WTC11 (cell line): ENCODE data around the gene ENAM. TPM values are rescaled to one million over a fixed set of nuclear protein-coding genes. Genes with fewer than 3 reads are reported as not detected.

ENCODE experiments used
- ATAC-seq: fragments of 200-7000 bp; cut with Tn5 transposase; 2 replicates; pipeline ENCODE4 v1.10.0; 2021; ENCODE audit warnings: mild to moderate bottlenecking, moderate library complexity
- CTCF ChIA-PET: fragments of 300-600 bp; sonication (Branson Sonifier 250); formaldehyde crosslinking; loops from one replicate; lab custom pipeline; 2021; ENCODE audit warnings: antibody characterized with exemption; lab: Charles Lee
- POLR2A ChIA-PET: fragments of 350-600 bp; sonication (Branson Sonifier 250); formaldehyde crosslinking; loops from one replicate; lab custom pipeline; 2021; ENCODE audit warnings: antibody characterized with exemption; lab: Charles Lee
- DNase-seq: peaks from one replicate; pipeline ENCODE4 v3.0.0; 2021; ENCODE audit warnings: low spot score
- H3K27ac Mint-ChIP-seq: 2 replicates; pipeline ENCODE4 v1.8.0; 2021; ENCODE audit warnings: mixed read lengths
- H3K27me3 Mint-ChIP-seq: 2 replicates; pipeline ENCODE4 v1.8.0; 2021; ENCODE audit warnings: low read depth, mild to moderate bottlenecking, moderate library complexity, mixed read lengths
- H3K36me3 Mint-ChIP-seq: 2 replicates; pipeline ENCODE4 v1.8.0; 2021; ENCODE audit warnings: mixed read lengths
- H3K4me1 Mint-ChIP-seq: 2 replicates; pipeline ENCODE4 v1.8.0; 2022; ENCODE audit warnings: mixed read lengths
- H3K4me3 Mint-ChIP-seq: 2 replicates; pipeline ENCODE4 v1.8.0; 2021; ENCODE audit warnings: mild to moderate bottlenecking, moderate library complexity, mixed read lengths
- H3K9me3 Mint-ChIP-seq: 2 replicates; pipeline ENCODE4 v1.8.0; 2021; ENCODE audit warnings: mixed read lengths
- AFF4 ChIP-seq: sonication (generic); formaldehyde crosslinking; IDR thresholded peaks from 2 replicates; pipeline ENCODE4 v1.8.1; 2023; ENCODE audit warnings: mild to moderate bottlenecking, missing genetic modification reagents, borderline replicate concordance
- ATF1 ChIP-seq: sonication (generic); formaldehyde crosslinking; IDR thresholded peaks from 2 replicates; pipeline ENCODE4 v1.8.1; 2023; ENCODE audit warnings: mild to moderate bottlenecking, moderate library complexity, missing genetic modification reagents
- CBFB ChIP-seq: sonication (generic); formaldehyde crosslinking; IDR thresholded peaks from 2 replicates; pipeline ENCODE4 v1.8.1; 2022; ENCODE audit warnings: mild to moderate bottlenecking, low read depth, missing genetic modification reagents
- E2F1 ChIP-seq: sonication (generic); formaldehyde crosslinking; IDR thresholded peaks from 2 replicates; pipeline ENCODE4 v1.8.0; 2022; ENCODE audit warnings: mild to moderate bottlenecking, missing genetic modification reagents
- ELF4 ChIP-seq: sonication (generic); formaldehyde crosslinking; IDR thresholded peaks from 2 replicates; pipeline ENCODE4 v1.8.1; 2022; ENCODE audit warnings: low read depth, mild to moderate bottlenecking, moderate library complexity, missing genetic modification reagents
- EMX1 ChIP-seq: fragments of 250-450 bp; sonication (Bioruptor Pico); IDR thresholded peaks from 2 replicates; pipeline ENCODE4 v1.8.0; 2021; ENCODE audit warnings: mild to moderate bottlenecking
- ETV6 ChIP-seq: sonication (generic); formaldehyde crosslinking; IDR thresholded peaks from 2 replicates; pipeline ENCODE4 v1.8.1; 2022; ENCODE audit warnings: mild to moderate bottlenecking, missing genetic modification reagents
- MYBL2 ChIP-seq: sonication (generic); formaldehyde crosslinking; IDR thresholded peaks from 2 replicates; pipeline ENCODE4 v1.8.1; 2023; ENCODE audit warnings: mild to moderate bottlenecking, moderate library complexity, missing genetic modification reagents
- NFATC4 ChIP-seq: fragments of 250-450 bp; sonication (Bioruptor Pico); IDR thresholded peaks from 2 replicates; pipeline ENCODE4 v1.9.0; 2021; ENCODE audit warnings: mild to moderate bottlenecking
- TEAD4 ChIP-seq: sonication (generic); formaldehyde crosslinking; IDR thresholded peaks from 2 replicates; pipeline ENCODE4 v1.8.0; 2022; ENCODE audit warnings: mild to moderate bottlenecking, missing genetic modification reagents
- ZBTB21 ChIP-seq: sonication (generic); formaldehyde crosslinking; IDR thresholded peaks from 2 replicates; pipeline ENCODE4 v1.8.1; 2023; ENCODE audit warnings: mild to moderate bottlenecking, missing genetic modification reagents, borderline replicate concordance
- ZNF396 ChIP-seq: fragments of 250-450 bp; sonication (Bioruptor Pico); IDR thresholded peaks from 2 replicates; pipeline ENCODE4 v1.8.0; 2021; ENCODE audit warnings: mild to moderate bottlenecking, moderate library complexity, borderline replicate concordance
- total RNA-seq: library from RNA; stranded (reverse); gene quantifications from 3 replicates; pipeline ENCODE4 v1.2.3, GENCODE V29; 2021
- TF ChIP-seq, protein P1 (sequence below): fragments of 250-450 bp; sonication (Bioruptor Pico); IDR thresholded peaks from 2 replicates; pipeline ENCODE4 v1.9.0; 2021; ENCODE audit warnings: mild to moderate bottlenecking
- TF ChIP-seq, protein P2 (sequence below): sonication (generic); formaldehyde crosslinking; IDR thresholded peaks from 2 replicates; pipeline ENCODE4 v1.8.1; 2022; ENCODE audit warnings: low read depth, mild to moderate bottlenecking, moderate library complexity, missing genetic modification reagents, borderline replicate concordance
- TF ChIP-seq, protein P3 (sequence below): fragments of 250-450 bp; sonication (Bioruptor Pico); IDR thresholded peaks from 2 replicates; pipeline ENCODE4 v1.9.0; 2021; ENCODE audit warnings: moderate library complexity, mild to moderate bottlenecking, inconsistent platforms, borderline replicate concordance
- TF ChIP-seq, protein P4 (sequence below): fragments of 200-600 bp; IDR thresholded peaks from 2 replicates; pipeline ENCODE4 v1.8.0; 2022; ENCODE audit warnings: antibody characterized with exemption

Gene ENAM
- total RNA-seq, 1 experiment from 2014 or later = not detected

DNA sequence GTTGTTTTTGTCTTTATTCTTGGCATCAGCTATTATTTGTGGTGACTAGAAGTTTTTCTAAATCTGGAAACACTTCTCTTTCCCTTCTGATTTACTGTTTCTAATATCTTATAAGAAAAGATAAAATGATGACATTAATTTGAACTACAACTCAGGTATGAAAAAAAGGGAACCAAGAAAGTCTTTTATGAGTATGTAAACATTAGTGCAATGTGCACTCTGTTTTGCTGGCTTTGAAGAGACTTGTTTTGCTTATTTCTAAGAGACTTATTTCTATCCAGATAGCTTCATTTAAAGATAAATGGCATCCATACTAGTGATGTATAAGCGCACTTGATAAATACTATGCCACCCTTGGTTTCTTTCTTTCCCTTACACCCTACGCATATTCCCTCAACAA lies 46.6 kb upstream of the ENAM start:
- Mint-ChIP-seq H3K27ac (no peak overlapping the region), H3K4me1 (no peaks in the 10 kb centered on the region), H3K27me3 (no peaks in the 10 kb centered on the region), H3K9me3 (peaks cover 4% of the 10 kb centered on the region; the same call in 1 of the 2 replicates), H3K4me3 (no peak overlapping the region), H3K36me3 (no peaks in the 10 kb centered on the region)
- ChIA-PET CTCF (no interaction called here), POLR2A (no interaction called here)
- TF ChIP-seq AFF4 (no peak), ZNF396 (CRISPR knock-in tag) (no peak), ETV6 (CRISPR knock-in tag) (no peak), ZBTB21 (CRISPR knock-in tag) (no peak), CBFB (CRISPR knock-in tag) (no peak), EMX1 (CRISPR knock-in tag) (no peak), ELF4 (CRISPR knock-in tag) (no peak), NFATC4 (no peak), ATF1 (no peak), TEAD4 (CRISPR knock-in tag) (no peak), MYBL2 (CRISPR knock-in tag) (no peak), E2F1 (CRISPR knock-in tag) (no peak)
- TF ChIP-seq, protein P1, sequence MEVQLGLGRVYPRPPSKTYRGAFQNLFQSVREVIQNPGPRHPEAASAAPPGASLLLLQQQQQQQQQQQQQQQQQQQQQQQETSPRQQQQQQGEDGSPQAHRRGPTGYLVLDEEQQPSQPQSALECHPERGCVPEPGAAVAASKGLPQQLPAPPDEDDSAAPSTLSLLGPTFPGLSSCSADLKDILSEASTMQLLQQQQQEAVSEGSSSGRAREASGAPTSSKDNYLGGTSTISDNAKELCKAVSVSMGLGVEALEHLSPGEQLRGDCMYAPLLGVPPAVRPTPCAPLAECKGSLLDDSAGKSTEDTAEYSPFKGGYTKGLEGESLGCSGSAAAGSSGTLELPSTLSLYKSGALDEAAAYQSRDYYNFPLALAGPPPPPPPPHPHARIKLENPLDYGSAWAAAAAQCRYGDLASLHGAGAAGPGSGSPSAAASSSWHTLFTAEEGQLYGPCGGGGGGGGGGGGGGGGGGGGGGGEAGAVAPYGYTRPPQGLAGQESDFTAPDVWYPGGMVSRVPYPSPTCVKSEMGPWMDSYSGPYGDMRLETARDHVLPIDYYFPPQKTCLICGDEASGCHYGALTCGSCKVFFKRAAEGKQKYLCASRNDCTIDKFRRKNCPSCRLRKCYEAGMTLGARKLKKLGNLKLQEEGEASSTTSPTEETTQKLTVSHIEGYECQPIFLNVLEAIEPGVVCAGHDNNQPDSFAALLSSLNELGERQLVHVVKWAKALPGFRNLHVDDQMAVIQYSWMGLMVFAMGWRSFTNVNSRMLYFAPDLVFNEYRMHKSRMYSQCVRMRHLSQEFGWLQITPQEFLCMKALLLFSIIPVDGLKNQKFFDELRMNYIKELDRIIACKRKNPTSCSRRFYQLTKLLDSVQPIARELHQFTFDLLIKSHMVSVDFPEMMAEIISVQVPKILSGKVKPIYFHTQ = no peak
- TF ChIP-seq, protein P2, sequence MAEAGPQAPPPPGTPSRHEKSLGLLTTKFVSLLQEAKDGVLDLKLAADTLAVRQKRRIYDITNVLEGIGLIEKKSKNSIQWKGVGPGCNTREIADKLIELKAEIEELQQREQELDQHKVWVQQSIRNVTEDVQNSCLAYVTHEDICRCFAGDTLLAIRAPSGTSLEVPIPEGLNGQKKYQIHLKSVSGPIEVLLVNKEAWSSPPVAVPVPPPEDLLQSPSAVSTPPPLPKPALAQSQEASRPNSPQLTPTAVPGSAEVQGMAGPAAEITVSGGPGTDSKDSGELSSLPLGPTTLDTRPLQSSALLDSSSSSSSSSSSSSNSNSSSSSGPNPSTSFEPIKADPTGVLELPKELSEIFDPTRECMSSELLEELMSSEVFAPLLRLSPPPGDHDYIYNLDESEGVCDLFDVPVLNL (CRISPR knock-in tag) = no peak
- TF ChIP-seq, protein P3, sequence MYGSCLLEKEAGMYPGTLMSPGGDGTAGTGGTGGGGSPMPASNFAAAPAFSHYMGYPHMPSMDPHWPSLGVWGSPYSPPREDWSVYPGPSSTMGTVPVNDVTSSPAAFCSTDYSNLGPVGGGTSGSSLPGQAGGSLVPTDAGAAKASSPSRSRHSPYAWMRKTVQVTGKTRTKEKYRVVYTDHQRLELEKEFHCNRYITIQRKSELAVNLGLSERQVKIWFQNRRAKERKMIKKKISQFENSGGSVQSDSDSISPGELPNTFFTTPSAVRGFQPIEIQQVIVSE = no peak
- TF ChIP-seq, protein P4, sequence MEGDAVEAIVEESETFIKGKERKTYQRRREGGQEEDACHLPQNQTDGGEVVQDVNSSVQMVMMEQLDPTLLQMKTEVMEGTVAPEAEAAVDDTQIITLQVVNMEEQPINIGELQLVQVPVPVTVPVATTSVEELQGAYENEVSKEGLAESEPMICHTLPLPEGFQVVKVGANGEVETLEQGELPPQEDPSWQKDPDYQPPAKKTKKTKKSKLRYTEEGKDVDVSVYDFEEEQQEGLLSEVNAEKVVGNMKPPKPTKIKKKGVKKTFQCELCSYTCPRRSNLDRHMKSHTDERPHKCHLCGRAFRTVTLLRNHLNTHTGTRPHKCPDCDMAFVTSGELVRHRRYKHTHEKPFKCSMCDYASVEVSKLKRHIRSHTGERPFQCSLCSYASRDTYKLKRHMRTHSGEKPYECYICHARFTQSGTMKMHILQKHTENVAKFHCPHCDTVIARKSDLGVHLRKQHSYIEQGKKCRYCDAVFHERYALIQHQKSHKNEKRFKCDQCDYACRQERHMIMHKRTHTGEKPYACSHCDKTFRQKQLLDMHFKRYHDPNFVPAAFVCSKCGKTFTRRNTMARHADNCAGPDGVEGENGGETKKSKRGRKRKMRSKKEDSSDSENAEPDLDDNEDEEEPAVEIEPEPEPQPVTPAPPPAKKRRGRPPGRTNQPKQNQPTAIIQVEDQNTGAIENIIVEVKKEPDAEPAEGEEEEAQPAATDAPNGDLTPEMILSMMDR = no peak
- no peak for DNase-seq
- no peak for ATAC-seq
